Activated B cell treated with CpG ODN at 0.5 μM for 24 hours (primary cell): ENCODE data around the gene THSD1. TPM values are rescaled to one million over a fixed set of nuclear protein-coding genes. Genes with fewer than 3 reads are reported as not detected.
"Not testable (repeated sequence)": the region's sequence is repeated elsewhere in the genome, so short reads cannot be mapped to it uniquely, and the experiment has no call there.

Source experiments
- ATAC-seq: fragments of 200-7000 bp; cut with Tn5 transposase; one replicate; pipeline ENCODE4 v1.10.0; 2021; ENCODE audit warnings: low read depth, mild to moderate bottlenecking, moderate library complexity
- CTCF ChIA-PET: fragments of 350-600 bp; sonication (Branson Sonifier 250); formaldehyde crosslinking; loops from one replicate; lab custom pipeline; 2021; ENCODE audit warnings: antibody characterized with exemption; lab: Charles Lee
- POLR2A ChIA-PET: fragments of 350-600 bp; sonication (Branson Sonifier 250); formaldehyde crosslinking; loops from one replicate; lab custom pipeline; 2021; ENCODE audit warnings: antibody characterized with exemption; lab: Charles Lee
- DNase-seq: peaks from one replicate; pipeline ENCODE4 v3.0.0; 2022
- H3K27ac Mint-ChIP-seq: one replicate; pipeline ENCODE4 v1.8.0; 2020; ENCODE audit warnings: mixed read lengths
- H3K27me3 Mint-ChIP-seq: one replicate; pipeline ENCODE4 v1.8.0; 2021; ENCODE audit warnings: mixed read lengths
- H3K36me3 Mint-ChIP-seq: one replicate; pipeline ENCODE4 v1.8.0; 2021; ENCODE audit warnings: low read depth, mixed read lengths
- H3K4me1 Mint-ChIP-seq: one replicate; pipeline ENCODE4 v1.8.0; 2021; ENCODE audit warnings: mixed read lengths
- H3K4me3 Mint-ChIP-seq: one replicate; pipeline ENCODE4 v1.8.0; 2020; ENCODE audit warnings: mild to moderate bottlenecking, mixed read lengths
- H3K9me3 Mint-ChIP-seq: one replicate; pipeline ENCODE4 v1.8.0; 2020; ENCODE audit warnings: mixed read lengths
- CTCF ChIP-seq: fragments of 200-600 bp; IDR thresholded peaks from one replicate; pipeline ENCODE4 v1.8.0; 2022; ENCODE audit warnings: antibody characterized with exemption, mild to moderate bottlenecking
- intact Hi-C: fragments of 100-400 bp; cut with micrococcal nuclease; formaldehyde crosslinking; loops from one replicate; pipeline ENCODE4 v1.15.1; 2024
- total RNA-seq: library from RNA; stranded (reverse); gene quantifications from 2 replicates; pipeline ENCODE4 v1.2.3, GENCODE V29; 2022

Gene THSD1
- total RNA-seq, 1 donor from 2014 or later = 0.31 TPM

GRCh38 chr13:52348071-52348470, 57.9 kb downstream of the THSD1 start:
- ATAC-seq = no peak
- no peak for TF ChIP-seq CTCF
- no peaks in the 10 kb centered on the region for H3K36me3 Mint-ChIP-seq
- H3K4me3 Mint-ChIP-seq = no peak overlapping the region
- H3K27ac Mint-ChIP-seq = no peak overlapping the region
- intact Hi-C loops = no loop called here
- peaks cover 4% of the 10 kb centered on the region for H3K27me3 Mint-ChIP-seq
- no peak for DNase-seq
- CTCF ChIA-PET = no interaction called here
- peaks cover 5% of the 10 kb centered on the region for H3K9me3 Mint-ChIP-seq
- H3K4me1 Mint-ChIP-seq = no peaks in the 10 kb centered on the region
- POLR2A ChIA-PET = no interaction called here

GRCh38 chr13:52345631-52346251, 60.2 kb downstream of the THSD1 start:
- intact Hi-C loops = no loop called here
- ATAC-seq (no peak), DNase-seq (no peak)
- H3K27ac Mint-ChIP-seq = no peak overlapping the region
- peaks cover 5% of the 10 kb centered on the region for H3K9me3 Mint-ChIP-seq
- H3K36me3 Mint-ChIP-seq = no peaks in the 10 kb centered on the region
- TF ChIP-seq CTCF = no peak
- H3K4me3 Mint-ChIP-seq = no peak overlapping the region
- POLR2A ChIA-PET = no interaction called here
- peaks cover 1% of the 10 kb centered on the region for H3K27me3 Mint-ChIP-seq
- CTCF ChIA-PET = no interaction called here
- no peaks in the 10 kb centered on the region for H3K4me1 Mint-ChIP-seq

GRCh38 chr13:52345048-52345447, 60.9 kb downstream of the THSD1 start:
- no peak for DNase-seq
- TF ChIP-seq CTCF = no peak
- POLR2A ChIA-PET = interaction anchor here (0.6 kb wide), 1 partner anchor 106 kb away, joined by 3 read pairs; no protein-coding TSS in a partner anchor
- H3K9me3 Mint-ChIP-seq = peaks cover 5% of the 10 kb centered on the region
- intact Hi-C loops = no loop called here
- H3K4me1 Mint-ChIP-seq = no peaks in the 10 kb centered on the region
- CTCF ChIA-PET = no interaction called here
- no peak overlapping the region for H3K4me3 Mint-ChIP-seq
- no peaks in the 10 kb centered on the region for H3K36me3 Mint-ChIP-seq
- no peak overlapping the region for H3K27ac Mint-ChIP-seq
- no peak for ATAC-seq
- H3K27me3 Mint-ChIP-seq = peaks cover 1% of the 10 kb centered on the region

GRCh38 chr13:52344108-52344507, 61.9 kb downstream of the THSD1 start:
- Mint-ChIP-seq H3K9me3 (peaks cover 5% of the 10 kb centered on the region), H3K36me3 (no peaks in the 10 kb centered on the region), H3K4me1 (no peaks in the 10 kb centered on the region), H3K4me3 (no peak overlapping the region), H3K27ac (no peak overlapping the region), H3K27me3 (peaks cover 2% of the 10 kb centered on the region)
- DNase-seq = no peak
- ChIA-PET POLR2A (interaction anchor here (0.6 kb wide), 1 partner anchor 107 kb away, joined by 3 read pairs; no protein-coding TSS in a partner anchor), CTCF (interaction anchor here (2.1 kb wide), 1 partner anchor 106 kb away, joined by 19 read pairs; the partner anchor contains the start of gene VPS36)
- intact Hi-C loops = no loop called here
- ATAC-seq = no peak
- TF ChIP-seq CTCF = no peak

GRCh38 chr13:52342203-52342602, 63.8 kb downstream of the THSD1 start:
- H3K4me1 Mint-ChIP-seq, POLR2A ChIA-PET, DNase-seq, ATAC-seq, intact Hi-C loops, H3K4me3 Mint-ChIP-seq, H3K36me3 Mint-ChIP-seq, H3K9me3 Mint-ChIP-seq, H3K27ac Mint-ChIP-seq: not testable (repeated sequence)
- H3K27me3 Mint-ChIP-seq = peaks cover 11% of the 10 kb centered on the region
- CTCF ChIA-PET = interaction anchor here (2.1 kb wide), 1 partner anchor 108 kb away, joined by 19 read pairs; the partner anchor contains the start of gene VPS36

- intact Hi-C loops, H3K27ac Mint-ChIP-seq, H3K9me3 Mint-ChIP-seq, CTCF ChIA-PET, DNase-seq, H3K36me3 Mint-ChIP-seq, POLR2A ChIA-PET, ATAC-seq, H3K4me1 Mint-ChIP-seq, H3K4me3 Mint-ChIP-seq, H3K27me3 Mint-ChIP-seq: not testable (repeated sequence)
Measured at GRCh38 chr13:52337828-52338455, 68.0 kb downstream of the THSD1 start.

GRCh38 chr13:52334107-52334506, 71.9 kb downstream of the THSD1 start:
- H3K4me3 Mint-ChIP-seq, ATAC-seq, intact Hi-C loops, DNase-seq, H3K4me1 Mint-ChIP-seq, H3K9me3 Mint-ChIP-seq, H3K27ac Mint-ChIP-seq, H3K36me3 Mint-ChIP-seq, POLR2A ChIA-PET, CTCF ChIA-PET, H3K27me3 Mint-ChIP-seq: not testable (repeated sequence)

- H3K4me3 Mint-ChIP-seq, DNase-seq, H3K4me1 Mint-ChIP-seq, intact Hi-C loops, H3K36me3 Mint-ChIP-seq, H3K9me3 Mint-ChIP-seq, H3K27ac Mint-ChIP-seq, H3K27me3 Mint-ChIP-seq, CTCF ChIA-PET, ATAC-seq, POLR2A ChIA-PET: not testable (repeated sequence)
Measured at GRCh38 chr13:52331844-52332243, 74.1 kb downstream of the THSD1 start.
